GM19324 (cell line): ENCODE results near the gene CLCN1.

Source experiments
- ATAC-seq: cut with Tn5 transposase; IDR thresholded peaks from one replicate; pipeline ENCODE4 v1.9.1; 2021; ENCODE audit warnings: mild to moderate bottlenecking, moderate library complexity; ENCODE audit not compliant: unreplicated experiment, low FRiP score

Gene CLCN1

GRCh38 chr7:143290293-143290692, 25.6 kb upstream of the CLCN1 start:
- no peak for ATAC-seq

- no peak for ATAC-seq
Observed at GRCh38 chr7:143292876-143293275, 23.0 kb upstream of the CLCN1 start.

- ATAC-seq: no peak
Observed at GRCh38 chr7:143295870-143296269, 20.0 kb upstream of the CLCN1 start.

DNA sequence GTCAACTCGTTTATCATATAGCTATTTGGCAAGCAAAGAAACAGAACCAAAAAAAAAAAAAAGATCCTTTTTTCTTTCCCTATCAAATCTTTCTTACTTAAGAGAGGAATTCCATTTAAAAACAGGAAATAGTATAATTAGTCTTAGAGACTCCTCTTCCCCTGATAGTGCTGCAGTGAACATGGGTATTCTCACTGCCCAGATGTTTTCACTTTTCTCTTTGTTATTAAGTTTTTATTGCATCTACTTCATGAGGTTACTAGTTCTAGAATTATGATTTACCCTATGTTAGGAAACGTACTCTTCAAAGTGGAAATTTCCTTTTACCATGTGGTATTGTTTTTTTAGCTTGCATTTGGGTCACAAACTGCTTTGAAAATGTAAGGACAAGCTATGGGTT, 19.2 kb upstream of the CLCN1 start:
- ATAC-seq: no peak

- ATAC-seq: no peak
Observed at GRCh38 chr7:143299346-143299745, 16.6 kb upstream of the CLCN1 start.

DNA sequence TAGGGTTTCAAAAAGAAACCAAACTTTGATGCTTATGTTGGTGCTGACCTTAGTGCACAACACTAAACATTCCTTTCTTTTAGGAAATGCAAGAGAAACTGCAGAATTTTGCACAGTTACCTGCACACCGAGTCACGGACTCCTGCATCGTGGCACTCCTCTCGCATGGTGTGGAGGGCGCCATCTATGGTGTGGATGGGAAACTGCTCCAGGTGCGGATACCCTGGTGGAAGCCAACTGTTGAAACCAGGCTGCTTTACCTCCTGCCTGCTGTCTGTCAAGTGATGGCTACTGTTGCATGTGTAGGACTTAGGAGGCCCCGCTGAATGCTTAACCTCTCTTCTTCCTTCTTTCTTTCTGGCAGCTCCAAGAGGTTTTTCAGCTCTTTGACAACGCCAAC, 16.1 kb upstream of the CLCN1 start:
- ATAC-seq: peak; percentile 49

GRCh38 chr7:143300959-143301935, 14.7 kb upstream of the CLCN1 start:
- no peak for ATAC-seq

GRCh38 chr7:143303733-143304132, 12.2 kb upstream of the CLCN1 start:
- ATAC-seq: no peak

DNA sequence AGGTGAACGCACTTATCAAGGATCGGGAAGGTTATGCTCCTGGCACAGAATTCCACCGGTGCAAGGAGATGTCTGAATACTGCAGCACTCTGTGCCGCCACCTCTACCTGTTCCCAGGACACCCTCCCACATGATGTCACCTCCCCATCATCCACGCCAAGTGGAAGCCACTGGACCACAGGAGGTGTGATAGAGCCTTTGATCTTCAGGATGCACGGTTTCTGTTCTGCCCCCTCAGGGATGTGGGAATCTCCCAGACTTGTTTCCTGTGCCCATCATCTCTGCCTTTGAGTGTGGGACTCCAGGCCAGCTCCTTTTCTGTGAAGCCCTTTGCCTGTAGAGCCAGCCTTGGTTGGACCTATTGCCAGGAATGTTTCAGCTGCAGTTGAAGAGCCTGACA, 11.0 kb upstream of the CLCN1 start:
- ATAC-seq: no peak

DNA sequence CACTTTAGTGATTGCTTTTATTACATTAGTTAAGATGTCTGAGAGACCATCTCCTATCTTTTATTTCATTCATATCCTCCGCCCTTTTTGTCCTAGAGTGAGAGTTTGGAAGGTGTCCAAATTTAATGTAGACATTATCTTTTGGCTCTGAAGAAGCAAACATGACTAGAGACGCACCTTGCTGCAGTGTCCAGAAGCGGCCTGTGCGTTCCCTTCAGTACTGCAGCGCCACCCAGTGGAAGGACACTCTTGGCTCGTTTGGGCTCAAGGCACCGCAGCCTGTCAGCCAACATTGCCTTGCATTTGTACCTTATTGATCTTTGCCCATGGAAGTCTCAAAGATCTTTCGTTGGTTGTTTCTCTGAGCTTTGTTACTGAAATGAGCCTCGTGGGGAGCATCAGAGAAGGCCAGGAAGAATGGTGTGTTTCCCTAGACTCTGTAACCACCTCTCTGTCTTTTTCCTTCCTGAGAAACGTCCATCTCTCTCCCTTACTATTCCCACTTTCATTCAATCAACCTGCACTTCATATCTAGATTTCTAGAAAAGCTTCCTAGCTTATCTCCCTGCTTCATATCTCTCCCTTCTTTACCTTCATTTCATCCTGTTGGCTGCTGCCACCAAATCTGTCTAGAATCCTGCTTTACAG, 10.4 kb upstream of the CLCN1 start:
- ATAC-seq: no peak

GRCh38 chr7:143308632-143309031, 7.3 kb upstream of the CLCN1 start:
- ATAC-seq: no peak

- no peak for ATAC-seq
Observed at GRCh38 chr7:143314127-143314526, 1.8 kb upstream of the CLCN1 start.

- no peak for ATAC-seq
Observed at GRCh38 chr7:143316492-143316891, 581 bp downstream of the CLCN1 start.

DNA sequence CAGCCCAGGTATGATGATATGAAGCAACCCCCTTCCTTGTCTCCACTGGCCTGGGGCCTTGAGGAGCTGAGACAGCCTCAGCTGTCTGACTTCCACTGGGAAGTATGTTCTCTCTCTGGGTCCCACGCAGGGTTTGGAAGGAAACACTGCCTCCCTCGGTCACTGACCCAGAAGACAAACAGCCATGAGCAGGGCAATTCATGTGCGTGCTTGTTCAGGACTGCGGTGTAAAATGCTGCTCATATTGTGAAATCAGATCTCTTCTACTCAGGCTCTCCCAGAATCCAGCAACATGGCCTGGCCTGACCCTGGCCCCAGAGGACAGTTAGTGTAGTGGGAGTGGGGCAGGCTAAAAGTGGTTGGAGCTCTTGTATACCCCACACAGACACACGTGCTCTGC, 2.8 kb downstream of the CLCN1 start:
- no peak for ATAC-seq

- ATAC-seq: no peak
Observed at GRCh38 chr7:143320620-143321019, 4.7 kb downstream of the CLCN1 start.

- ATAC-seq: no peak
Observed at GRCh38 chr7:143321242-143321641, 5.3 kb downstream of the CLCN1 start.

GRCh38 chr7:143321734-143322133, 5.8 kb downstream of the CLCN1 start:
- ATAC-seq: no peak

GRCh38 chr7:143322760-143323633, 7.1 kb downstream of the CLCN1 start:
- no peak for ATAC-seq

DNA sequence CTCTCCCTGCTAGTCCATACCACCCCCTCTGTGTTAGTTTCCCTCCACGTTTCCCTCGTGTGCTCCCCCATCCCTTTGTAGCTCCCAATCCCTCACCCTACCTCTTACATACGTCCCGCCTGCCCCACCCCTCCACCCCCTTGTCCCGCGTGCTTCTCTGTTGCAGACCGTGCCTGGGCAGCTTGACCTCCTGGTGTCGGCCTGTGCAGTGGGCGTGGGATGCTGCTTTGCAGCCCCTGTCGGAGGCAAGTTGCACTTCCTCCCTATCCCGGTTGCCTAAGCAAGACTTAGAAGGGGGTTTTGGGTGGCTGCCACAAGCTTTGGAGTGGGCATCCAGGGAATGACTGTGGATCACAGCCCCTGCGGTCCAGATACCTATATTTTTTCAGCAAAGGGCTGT, 7.7 kb downstream of the CLCN1 start:
- no peak for ATAC-seq

- ATAC-seq: peak; percentile 64
Observed at GRCh38 chr7:143325240-143325639, 9.3 kb downstream of the CLCN1 start.

DNA sequence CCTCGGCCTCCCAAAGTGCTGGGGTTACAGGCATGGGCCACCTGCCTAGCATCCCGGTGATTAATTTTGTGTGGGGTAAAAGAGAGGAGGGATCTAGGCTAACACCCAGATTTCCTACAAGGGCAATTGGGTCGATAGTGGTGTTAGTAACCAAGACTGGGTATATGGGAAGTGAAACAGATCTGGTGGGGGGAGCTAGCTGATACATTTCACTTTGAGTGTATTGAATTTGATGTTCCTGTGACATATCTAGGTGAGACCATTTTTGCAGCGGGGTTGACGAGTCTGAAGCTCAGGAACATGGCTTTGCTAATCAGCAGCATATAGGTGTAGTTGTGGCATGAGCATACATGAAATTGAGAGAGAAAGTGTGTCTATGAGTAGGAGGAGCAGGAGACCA, 12.0 kb downstream of the CLCN1 start:
- peak; percentile 55 for ATAC-seq
